H9 (cell line): ENCODE data around the gene CDR2. TPM values are rescaled to one million over a fixed set of nuclear protein-coding genes. Genes with fewer than 3 reads are reported as not detected.

ENCODE experiments used
- DNase-seq: peaks from one replicate; pipeline ENCODE4 v3.0.0-alpha.2; 2017
- H2AFZ ChIP-seq: one replicate; pipeline ENCODE4 v1.6.1; 2013; ENCODE audit warnings: mild to moderate bottlenecking, low read length, control low read depth, moderate library complexity
- H2AK5ac ChIP-seq: 2 replicates; pipeline ENCODE4 v1.6.1; 2013; ENCODE audit warnings: low read length, control low read depth, mixed read lengths; ENCODE audit not compliant: insufficient read length
- H2BK120ac ChIP-seq: one replicate; pipeline ENCODE4 v1.6.1; 2013; ENCODE audit warnings: low read depth, mild to moderate bottlenecking, low read length, control low read depth, inconsistent platforms; ENCODE audit not compliant: poor library complexity, severe bottlenecking
- H2BK12ac ChIP-seq: 2 replicates; pipeline ENCODE4 v1.6.1; 2013; ENCODE audit warnings: low read length, control low read depth, mixed read lengths, low read depth; ENCODE audit not compliant: insufficient read length
- H2BK15ac ChIP-seq: 2 replicates; pipeline ENCODE4 v1.6.1; 2013; ENCODE audit warnings: low read depth, low read length, control low read depth
- H2BK20ac ChIP-seq: one replicate; pipeline ENCODE4 v1.6.1; 2013; ENCODE audit warnings: low read depth, mild to moderate bottlenecking, low read length, control low read depth, inconsistent platforms; ENCODE audit not compliant: poor library complexity, severe bottlenecking
- H2BK5ac ChIP-seq: 2 replicates; pipeline ENCODE4 v1.6.1; 2013; ENCODE audit warnings: low read length, control low read depth, mixed read lengths; ENCODE audit not compliant: insufficient read length
- H3K14ac ChIP-seq: 2 replicates; pipeline ENCODE4 v1.6.1; 2013; ENCODE audit warnings: low read length, control low read depth; ENCODE audit not compliant: insufficient read depth
- H3K18ac ChIP-seq: 2 replicates; pipeline ENCODE4 v1.6.1; 2013; ENCODE audit warnings: low read depth, mild to moderate bottlenecking, mixed read lengths, low read length, control low read depth; ENCODE audit not compliant: insufficient read length
- H3K23ac ChIP-seq: 2 replicates; pipeline ENCODE4 v1.6.1; 2013; ENCODE audit warnings: low read length, control low read depth, mixed read lengths, low read depth; ENCODE audit not compliant: insufficient read length
- H3K23me2 ChIP-seq: 2 replicates; pipeline ENCODE4 v1.6.1; 2013; ENCODE audit warnings: low read depth, mild to moderate bottlenecking, mixed read lengths, low read length, control low read depth; ENCODE audit not compliant: insufficient read length, poor library complexity, severe bottlenecking
- H3K27ac ChIP-seq: 2 replicates; pipeline ENCODE4 v1.5.1; 2013; ENCODE audit warnings: low read length, control low read depth, mixed read lengths, low read depth; ENCODE audit not compliant: insufficient read length
- H3K27me3 ChIP-seq: 2 replicates; pipeline ENCODE4 v1.6.1; 2013; ENCODE audit warnings: low read length, control low read depth, inconsistent platforms; ENCODE audit not compliant: insufficient read depth
- H3K4ac ChIP-seq: 2 replicates; pipeline ENCODE4 v1.6.1; 2013; ENCODE audit warnings: low read depth, mild to moderate bottlenecking, control low read depth, inconsistent platforms, low read length, moderate library complexity
- H3K4me1 ChIP-seq: 2 replicates; pipeline ENCODE4 v1.6.1; 2013; ENCODE audit warnings: low read length, control low read depth, inconsistent platforms; ENCODE audit not compliant: insufficient read depth
- H3K4me2 ChIP-seq: 2 replicates; pipeline ENCODE4 v1.6.1; 2013; ENCODE audit warnings: low read length, control low read depth, mixed read lengths; ENCODE audit not compliant: insufficient read length, insufficient read depth
- H3K56ac ChIP-seq: 2 replicates; pipeline ENCODE4 v1.6.1; 2013; ENCODE audit warnings: low read depth, mild to moderate bottlenecking, mixed read lengths, low read length, control low read depth; ENCODE audit not compliant: insufficient read length
- H3K79me1 ChIP-seq: 2 replicates; pipeline ENCODE4 v1.6.1; 2013; ENCODE audit warnings: low read depth, mild to moderate bottlenecking, moderate library complexity, low read length, control low read depth, inconsistent platforms; ENCODE audit not compliant: insufficient read depth, poor library complexity, severe bottlenecking
- H3K79me2 ChIP-seq: 2 replicates; pipeline ENCODE4 v1.6.1; 2013; ENCODE audit warnings: low read length, control low read depth, inconsistent platforms; ENCODE audit not compliant: insufficient read depth
- H3K9ac ChIP-seq: 2 replicates; pipeline ENCODE4 v1.6.1; 2013; ENCODE audit warnings: low read length, control low read depth, mixed read lengths; ENCODE audit not compliant: insufficient read length; ENCODE audit errors: extremely low read depth
- H3K9me3 ChIP-seq: one replicate; pipeline ENCODE4 v1.6.1; 2013; ENCODE audit warnings: low read depth, low read length, inconsistent platforms; ENCODE audit not compliant: control insufficient read depth
- H3T11ph ChIP-seq: one replicate; pipeline ENCODE4 v1.6.1; 2013; ENCODE audit warnings: mild to moderate bottlenecking, low read length, control low read depth, inconsistent platforms
- H4K20me1 ChIP-seq: one replicate; pipeline ENCODE4 v1.6.1; 2013; ENCODE audit not compliant: control insufficient read depth, insufficient read length, insufficient read depth
- H4K5ac ChIP-seq: 2 replicates; pipeline ENCODE4 v1.6.1; 2013; ENCODE audit warnings: low read depth, mild to moderate bottlenecking, mixed read lengths, low read length, control low read depth; ENCODE audit not compliant: insufficient read length
- H4K8ac ChIP-seq: replicated peaks from 2 replicates; pipeline ENCODE4 v1.6.1; 2013; ENCODE audit warnings: low read length, control low read depth, mixed read lengths, low read depth; ENCODE audit not compliant: insufficient read length
- H4K91ac ChIP-seq: 2 replicates; pipeline ENCODE4 v1.6.1; 2013; ENCODE audit warnings: low read depth, mild to moderate bottlenecking, moderate library complexity, mixed read lengths, low read length, control low read depth; ENCODE audit not compliant: insufficient read length
- H3K27ac Mint-ChIP-seq, 3 experiments: 2 replicates in 2 of 3; 3 replicates in 1 of 3; pipeline ENCODE4 v1.8.0; 2020 to 2021; ENCODE audit warnings: mixed read lengths in 3 of 3, mild to moderate bottlenecking in 1 of 3, moderate library complexity in 1 of 3
- H3K27me3 Mint-ChIP-seq: 2 replicates; pipeline ENCODE4 v1.8.0; 2021; ENCODE audit warnings: low read depth, mild to moderate bottlenecking, moderate library complexity, mixed read lengths
- H3K36me3 Mint-ChIP-seq, 3 experiments: 2 replicates in 2 of 3; 3 replicates in 1 of 3; pipeline ENCODE4 v1.8.0; 2020 to 2021; ENCODE audit warnings: low read depth in 3 of 3, mixed read lengths in 3 of 3; ENCODE audit not compliant: insufficient read depth in 1 of 3
- H3K4me1 Mint-ChIP-seq, 2 experiments: 2 replicates each; pipeline ENCODE4 v1.8.0; 2020; ENCODE audit warnings: mixed read lengths in 2 of 2
- H3K4me3 Mint-ChIP-seq, 2 experiments: 2 replicates in 1 of 2; 3 replicates in 1 of 2; pipeline ENCODE4 v1.8.0; 2020 to 2021; ENCODE audit warnings: mild to moderate bottlenecking in 2 of 2, mixed read lengths in 2 of 2, moderate library complexity in 1 of 2
- H3K9me3 Mint-ChIP-seq, 2 experiments: 2 replicates in 1 of 2; 3 replicates in 1 of 2; pipeline ENCODE4 v1.8.0; 2020; ENCODE audit warnings: mild to moderate bottlenecking in 2 of 2, mixed read lengths in 2 of 2, moderate library complexity in 1 of 2
- CTCF ChIP-seq: fragments of 200-600 bp; sonication (generic); conservative IDR thresholded peaks from 3 replicates; pipeline ENCODE4 v1.8.0; 2021; ENCODE audit warnings: antibody characterized with exemption, mild to moderate bottlenecking
- total RNA-seq: library from RNA; stranded (reverse); gene quantifications from 2 replicates; pipeline ENCODE4 v1.2.1, GENCODE V29; 2021

CDR2 gene
- total RNA-seq, 1 experiment from 2014 or later, result 33.4 TPM

GRCh38 chr16:22355487-22355908 lies 18.9 kb downstream of the CDR2 start:
- Histone ChIP-seq H3K79me2 (0 out of 2 replicates have a peak, but pooled peaks cover 2% of the 10 kb centered on the region), H3K4me1 (peaks cover 10% of the 10 kb centered on the region; the same call in 1 of the 2 replicates), H3K14ac (no peak overlapping the region), H3K56ac (no peak overlapping the region), H3K4me2 (no peak overlapping the region), H4K91ac (no peak overlapping the region), H2BK12ac (no peak overlapping the region), H3K27ac (no peak overlapping the region), H4K5ac (no peak overlapping the region), H3K9me3 (no peaks in the 10 kb centered on the region), H2BK120ac (no peak overlapping the region), H2AFZ (no peak overlapping the region), H4K8ac (no peak overlapping the region), H4K20me1 (no peaks in the 10 kb centered on the region), H2BK15ac (no peak overlapping the region), H3K23ac (no peak overlapping the region), H3K9ac (no peak overlapping the region), H3K18ac (no peak overlapping the region), H3K79me1 (no peaks in the 10 kb centered on the region), H3K4ac (no peak overlapping the region), H3K23me2 (no peaks in the 10 kb centered on the region), H2BK20ac (no peak overlapping the region), H3K27me3 (no peaks in the 10 kb centered on the region), H3T11ph (no peak overlapping the region), H2BK5ac (no peak overlapping the region), H2AK5ac (no peak overlapping the region)
- Mint-ChIP-seq H3K4me1 (peaks cover 24 to 33% of the 10 kb centered on the region in 2 experiments), H3K36me3 (peaks cover 21 to 31% (median 29%) of the 10 kb centered on the region in 3 experiments), H3K27me3 (no peaks in the 10 kb centered on the region), H3K27ac (peak overlapping the region in 1 of 3 experiments; percentile 76; a peak in 3 of 7 replicates), H3K4me3 (no peak overlapping the region), H3K9me3 (peaks cover 0 to 4% of the 10 kb centered on the region in 2 experiments; a peak in 1 of 5 replicates)
- DNase-seq, result no peak
- TF ChIP-seq CTCF, result no peak
